ENCODE measurements around the gene IGF2BP2.

GRCh38 chr3:185659942-185660921 lies 164.6 kb downstream of the IGF2BP2 start:
- TF ChIP-seq EP300 (IDR thresholded peaks at IDR 0.05) (peak in 1 of 2 donors; percentile 52), POLR2A (IDR thresholded peaks at IDR 0.05) (no peak), CTCF (IDR thresholded peaks at IDR 0.05) (peak; percentile 94 to 98 (median 97))
